Hepatocyte (in vitro differentiated cells): Measurements from ENCODE around the gene PCNX4. TPM values are rescaled to one million over a fixed set of nuclear protein-coding genes. Genes with fewer than 3 reads are reported as not detected.

Source experiments
- DNase-seq: peaks from one replicate; pipeline ENCODE4 v3.0.0-alpha.2; 2016; ENCODE audit warnings: low spot score
- H2AFZ ChIP-seq: fragments of 200-600 bp; sonication (generic); 2 replicates; pipeline ENCODE4 v1.6.0; 2016; ENCODE audit warnings: antibody characterized with exemption, mild to moderate bottlenecking
- H3K27ac ChIP-seq: fragments of 200-600 bp; sonication (generic); 2 replicates; pipeline ENCODE4 v1.5.1; 2016; ENCODE audit warnings: mild to moderate bottlenecking
- H3K27me3 ChIP-seq: fragments of 200-600 bp; sonication (generic); 2 replicates; pipeline ENCODE4 v1.6.1; 2016
- H3K36me3 ChIP-seq: fragments of 200-600 bp; sonication (generic); replicated peaks from 2 replicates; pipeline ENCODE4 v1.5.1; 2016; ENCODE audit warnings: low read depth; ENCODE audit not compliant: insufficient read depth
- H3K4me1 ChIP-seq: fragments of 200-600 bp; sonication (generic); 2 replicates; pipeline ENCODE4 v1.5.1; 2016; ENCODE audit warnings: mild to moderate bottlenecking, moderate library complexity; ENCODE audit not compliant: insufficient read depth
- H3K4me2 ChIP-seq: fragments of 200-600 bp; sonication (generic); 2 replicates; pipeline ENCODE4 v1.6.0; 2016
- H3K4me3 ChIP-seq: fragments of 200-600 bp; sonication (generic); 2 replicates; pipeline ENCODE4 v1.5.1; 2016; ENCODE audit warnings: mild to moderate bottlenecking
- H3K79me2 ChIP-seq: fragments of 200-600 bp; sonication (generic); 2 replicates; pipeline ENCODE4 v1.6.0; 2017; ENCODE audit warnings: mild to moderate bottlenecking
- H3K9me2 ChIP-seq: fragments of 200-600 bp; sonication (generic); replicated peaks from 2 replicates; pipeline ENCODE4 v1.6.0; 2017; ENCODE audit warnings: mild to moderate bottlenecking; ENCODE audit not compliant: insufficient read depth
- H3K9me3 ChIP-seq: fragments of 200-600 bp; sonication (generic); 2 replicates; pipeline ENCODE4 v1.5.1; 2016; ENCODE audit warnings: low read depth, mild to moderate bottlenecking
- H4K20me1 ChIP-seq: fragments of 200-600 bp; sonication (generic); 2 replicates; pipeline ENCODE4 v1.6.0; 2016; ENCODE audit warnings: mild to moderate bottlenecking; ENCODE audit not compliant: insufficient read depth, poor library complexity, severe bottlenecking
- CTCF ChIP-seq: fragments of 200-600 bp; sonication (generic); IDR thresholded peaks from 2 replicates; pipeline ENCODE4 v1.5.1; 2016; ENCODE audit warnings: antibody characterized with exemption, mild to moderate bottlenecking; ENCODE audit not compliant: poor library complexity
- EZH2 ChIP-seq: fragments of 200-600 bp; sonication (generic); IDR thresholded peaks from 2 replicates; pipeline ENCODE4 v1.6.1; 2016; ENCODE audit warnings: antibody characterized with exemption, mild to moderate bottlenecking, borderline replicate concordance
- EZH2phosphoT487 ChIP-seq: fragments of 200-600 bp; sonication (generic); IDR thresholded peaks from one replicate; pipeline ENCODE4 v1.6.1; 2018; ENCODE audit warnings: antibody characterized with exemption, mild to moderate bottlenecking, low read depth, moderate library complexity; ENCODE audit not compliant: unreplicated experiment, severe bottlenecking
- WGBS: methylation state at CpG from one replicate; pipeline ENCODE4 v1.1.6; 2016; ENCODE audit warnings: low lambda C conversion rate; ENCODE audit errors: missing lambda C conversion rate; 5-methylcytosine and 5-hydroxymethylcytosine counted together
- polyA plus RNA-seq: library from polyadenylated mRNA; unstranded; fragments of >200 nt; fragmentation: Nextera tagmentation; extraction: Ambion mirVana; gene quantifications from 2 replicates; pipeline ENCODE4 v1.2.1, GENCODE V29; 2016
- total RNA-seq: library from RNA; depleted of rRNA; stranded (reverse); fragments of >200 nt; gene quantifications from 2 replicates; pipeline ENCODE4 v1.2.3, GENCODE V29; 2014

Gene PCNX4
- total and polyA plus RNA-seq, 2 experiments from 2014 or later = 28.8 to 60.0 TPM

- Histone ChIP-seq H3K27me3 (no peaks in the 10 kb centered on the region), H3K9me2 (no peaks in the 10 kb centered on the region), H3K4me2 (no peak overlapping the region), H3K36me3 (no peaks in the 10 kb centered on the region), H4K20me1 (no peaks in the 10 kb centered on the region), H3K9me3 (no peaks in the 10 kb centered on the region), H3K79me2 (no peaks in the 10 kb centered on the region), H3K27ac (no peak overlapping the region), H3K4me3 (no peak overlapping the region), H2AFZ (no peak overlapping the region), H3K4me1 (no peaks in the 10 kb centered on the region)
- TF ChIP-seq CTCF (no peak), EZH2phosphoT487 (no peak), EZH2 (no peak)
- no peak for DNase-seq
- 85% methylated on average over 11 of the region's 11 CpGs for WGBS
These were observed 82.9 kb downstream of the PCNX4 start for GRCh38 chr14:60174352-60175254.

GRCh38 chr14:60175255-60175902 is 83.7 kb downstream of the PCNX4 start:
- H3K4me2 ChIP-seq = no peak overlapping the region
- no peak for DNase-seq
- H3K79me2 ChIP-seq = no peaks in the 10 kb centered on the region
- H2AFZ ChIP-seq = no peak overlapping the region
- no peaks in the 10 kb centered on the region for H3K9me2 ChIP-seq
- H3K27ac ChIP-seq = no peak overlapping the region
- H3K27me3 ChIP-seq = no peaks in the 10 kb centered on the region
- no peak overlapping the region for H3K4me3 ChIP-seq
- WGBS = 91% methylated on average over 2 of the region's 2 CpGs
- no peaks in the 10 kb centered on the region for H4K20me1 ChIP-seq
- H3K36me3 ChIP-seq = no peaks in the 10 kb centered on the region
- H3K9me3 ChIP-seq = no peaks in the 10 kb centered on the region
- no peaks in the 10 kb centered on the region for H3K4me1 ChIP-seq
- TF ChIP-seq EZH2phosphoT487 = no peak
- no peak for TF ChIP-seq CTCF
- no peak for TF ChIP-seq EZH2

- Histone ChIP-seq H3K4me3 (no peak overlapping the region), H4K20me1 (no peaks in the 10 kb centered on the region), H3K27ac (no peak overlapping the region), H3K27me3 (no peaks in the 10 kb centered on the region), H3K9me2 (no peaks in the 10 kb centered on the region), H3K79me2 (no peaks in the 10 kb centered on the region), H3K36me3 (no peaks in the 10 kb centered on the region), H3K4me2 (no peak overlapping the region), H2AFZ (no peak overlapping the region), H3K4me1 (no peaks in the 10 kb centered on the region), H3K9me3 (no peaks in the 10 kb centered on the region)
- no peak for DNase-seq
- TF ChIP-seq EZH2phosphoT487 (no peak), CTCF (no peak), EZH2 (no peak)
- WGBS = 100% methylated on average over 1 of the region's 1 CpG
These were observed 86.4 kb downstream of the PCNX4 start for GRCh38 chr14:60178164-60178563.
